ENCODE data around the gene IQCN. TPM values are rescaled to one million over a fixed set of nuclear protein-coding genes. Genes with fewer than 3 reads are reported as not detected.

Gene IQCN
- total RNA-seq, 2 experiments from 2014 or later: 0.38 to 1.1 TPM

GRCh38 chr19:18304458-18305310, 30.4 kb upstream of the IQCN start:
- DNase-seq (ENCODE audit: low spot score): peak; percentile 83
- Histone ChIP-seq H3K9me2 (ENCODE audit: insufficient read depth, low read length) (no peaks in the 10 kb centered on the region), H3K79me2 (ENCODE audit: insufficient read depth, low read depth, low read length) (no peaks in the 10 kb centered on the region), H3K4me3 (ENCODE audit: low read depth, low read length, poor library complexity, severe bottlenecking) (peak overlapping the region; percentile 65), H3K9me3 (ENCODE audit: low read length) (no peaks in the 10 kb centered on the region), H3K4me1 (ENCODE audit: insufficient read depth, low read length, poor library complexity, severe bottlenecking) (peaks cover 54% of the 10 kb centered on the region), H2AFZ (ENCODE audit: low read length) (peak overlapping the region; percentile 27; the same call in 1 of the 2 replicates), H3K36me3 (ENCODE audit: insufficient read depth, low read length) (peaks cover 37% of the 10 kb centered on the region), H4K20me1 (ENCODE audit: insufficient read depth, low read length) (no peaks in the 10 kb centered on the region), H3K4me2 (ENCODE audit: low read length) (peak overlapping the region; percentile 85), H3K27ac (ENCODE audit: low read depth, low read length, poor library complexity, severe bottlenecking) (peak overlapping the region; percentile 94)
- ChIA-PET POLR2A (interaction anchor here (0.9 to 2.9 kb wide), 5 partner anchors 12 to 89 kb away, joined by 3 to 40 read pairs (median 9); partner anchors contain the start of genes JUND and LSM4), CTCF (ENCODE audit: unreplicated experiment) (interaction anchor here (0.6 to 0.9 kb wide), 3 partner anchors 17 to 24 kb away, joined by 3 to 4 read pairs (median 3); no protein-coding TSS in a partner anchor)
- TF ChIP-seq CTCF (conservative IDR thresholded peaks at IDR 0.05; ENCODE audit: low read length) (peak; percentile 26; the same call in 1 of the 2 replicates), EZH2phosphoT487 (IDR thresholded peaks at IDR 0.05; ENCODE audit: borderline replicate concordance, low read depth, low read length) (no peak)
- intact Hi-C loops (cut with micrococcal nuclease; ENCODE audit: unreplicated experiment): loop anchor here (1.0 kb wide), 3 partner anchors 13 to 25 kb away; partner anchors contain the start of gene LSM4
- BruUV-seq (replicated peaks): TSS peak; percentile 44

- POLR2A ChIA-PET: interaction anchor here (1.2 to 2.9 kb wide), 5 partner anchors 11 to 90 kb away, joined by 3 to 40 read pairs (median 9); partner anchors contain the start of genes JUND and LSM4
- Histone ChIP-seq H3K36me3 (ENCODE audit: insufficient read depth, low read length) (peaks cover 32% of the 10 kb centered on the region), H3K27ac (ENCODE audit: low read depth, low read length, poor library complexity, severe bottlenecking) (peak overlapping the region; percentile 94), H4K20me1 (ENCODE audit: insufficient read depth, low read length) (no peaks in the 10 kb centered on the region), H3K4me2 (ENCODE audit: low read length) (peak overlapping the region; percentile 85), H2AFZ (ENCODE audit: low read length) (peak overlapping the region; percentile 38; the same call in 1 of the 2 replicates), H3K9me3 (ENCODE audit: low read length) (no peaks in the 10 kb centered on the region), H3K79me2 (ENCODE audit: insufficient read depth, low read depth, low read length) (no peaks in the 10 kb centered on the region), H3K9me2 (ENCODE audit: insufficient read depth, low read length) (no peaks in the 10 kb centered on the region), H3K4me1 (ENCODE audit: insufficient read depth, low read length, poor library complexity, severe bottlenecking) (peaks cover 59% of the 10 kb centered on the region), H3K4me3 (ENCODE audit: low read depth, low read length, poor library complexity, severe bottlenecking) (peak overlapping the region; percentile 65)
- intact Hi-C loops (cut with micrococcal nuclease; ENCODE audit: unreplicated experiment): loop anchor here (1.0 kb wide), 1 partner anchor 13 kb away; no protein-coding TSS in a partner anchor
- TF ChIP-seq EZH2phosphoT487 (IDR thresholded peaks at IDR 0.05; ENCODE audit: borderline replicate concordance, low read depth, low read length) (no peak), CTCF (conservative IDR thresholded peaks at IDR 0.05; ENCODE audit: low read length) (no peak)
- no TSS peak for BruUV-seq (replicated peaks)
- CTCF ChIA-PET (ENCODE audit: unreplicated experiment): interaction anchor here (0.7 to 0.9 kb wide), 2 partner anchors 24 to 25 kb away, joined by 4 read pairs; no protein-coding TSS in a partner anchor
- peak; percentile 37 for DNase-seq (ENCODE audit: low spot score)
Measured at GRCh38 chr19:18304208-18304457, 29.9 kb upstream of the IQCN start.
